GM12872 (cell line): ENCODE measurements around the gene PTBP3.

ENCODE experiments used
- CTCF ChIP-seq: IDR thresholded peaks from 3 replicates; pipeline ENCODE4 v1.5.1; 2011; ENCODE audit warnings: low read depth, mild to moderate bottlenecking, low read length, moderate library complexity; ENCODE audit not compliant: insufficient read depth

The PTBP3 gene

GRCh38 chr9:112169368-112169767, 164.1 kb downstream of the PTBP3 start:
- no peak for TF ChIP-seq CTCF

GRCh38 chr9:112168197-112168596, 165.2 kb downstream of the PTBP3 start:
- no peak for TF ChIP-seq CTCF
